NCI-H2171 (cell line): ENCODE data around the gene PUDP.
"Not testable (repeated sequence)": the region's sequence is repeated elsewhere in the genome, so short reads cannot be mapped to it uniquely, and the experiment has no call there.

Source experiments
- DNase-seq: peaks from one replicate; lab custom pipeline; 2025; lab: John Stamatoyannopoulos, UW

PUDP gene

GRCh38 chrX:7109049-7109531 is 38.9 kb downstream of the PUDP start:
- DNase-seq: no peak

- DNase-seq: no peak
Observed at GRCh38 chrX:7108030-7108429, 39.9 kb downstream of the PUDP start.

GRCh38 chrX:7106649-7107048 is 41.3 kb downstream of the PUDP start:
- DNase-seq: no peak

- no peak for DNase-seq
Observed at GRCh38 chrX:7102119-7102518, 45.8 kb downstream of the PUDP start.

- no peak for DNase-seq
Observed at GRCh38 chrX:7100022-7100421, 47.9 kb downstream of the PUDP start.

- DNase-seq: not testable (repeated sequence)
Observed at GRCh38 chrX:7095657-7096056, 52.3 kb downstream of the PUDP start.

- no peak for DNase-seq
Observed at GRCh38 chrX:7093305-7093704, 54.6 kb downstream of the PUDP start.

- no peak for DNase-seq
Observed at GRCh38 chrX:7092543-7092942, 55.4 kb downstream of the PUDP start.

- DNase-seq: no peak
Observed at GRCh38 chrX:7091923-7092322, 56.0 kb downstream of the PUDP start.

- no peak for DNase-seq
Observed at GRCh38 chrX:7090641-7091040, 57.3 kb downstream of the PUDP start.

GRCh38 chrX:7088968-7089615 is 58.9 kb downstream of the PUDP start:
- DNase-seq: no peak

GRCh38 chrX:7086384-7086783 is 61.6 kb downstream of the PUDP start:
- DNase-seq: no peak

GRCh38 chrX:7085879-7086278 is 62.1 kb downstream of the PUDP start:
- no peak for DNase-seq

- no peak for DNase-seq
Observed at GRCh38 chrX:7084841-7085240, 63.1 kb downstream of the PUDP start.

GRCh38 chrX:7083468-7084396 is 64.2 kb downstream of the PUDP start:
- no peak for DNase-seq

GRCh38 chrX:7083021-7083420 is 64.9 kb downstream of the PUDP start:
- no peak for DNase-seq

GRCh38 chrX:7082556-7082955 is 65.4 kb downstream of the PUDP start:
- no peak for DNase-seq

GRCh38 chrX:7077241-7078230 is 70.4 kb downstream of the PUDP start:
- DNase-seq: no peak

- no peak for DNase-seq
Observed at GRCh38 chrX:7076245-7076661, 71.7 kb downstream of the PUDP start.

- DNase-seq: no peak
Observed at GRCh38 chrX:7074908-7075204, 73.1 kb downstream of the PUDP start.

- no peak for DNase-seq
Observed at GRCh38 chrX:7074148-7074907, 73.6 kb downstream of the PUDP start.
